ENCODE measurements around the gene PFN4.
A peak's percentile ranks its signal among the peaks of the same experiment; 100 is the strongest.

PFN4 gene

GRCh38 chr2:24123195-24123921 lies at the start of gene PFN4, which contains the start of gene FAM228B:
Gene PFN4, minus strand, starts transcription at chr2:24123334. Its CDS starts 799 bp downstream, at chr2:24122535.
Gene FAM228B, plus strand, starts transcription at chr2:24123469. Its CDS starts 893 bp downstream, at chr2:24124362.
- Mint-ChIP-seq H3K4me3 (peak within 1 kb of the TSS; percentile 88), H3K36me3 (ENCODE audit: low read depth) (peaks cover 30% of the 10 kb centered on the region), H3K4me1 (peaks cover 19% of the 10 kb centered on the region), H3K27me3 (ENCODE audit: low read depth, poor library complexity) (no peaks in the 10 kb centered on the region), H3K27ac (peak within 1 kb of the TSS; percentile 94), H3K9me3 (peaks cover 9% of the 10 kb centered on the region)
- peak; percentile 83 for DNase-seq
- no peak for TF ChIP-seq CTCF (IDR thresholded peaks at IDR 0.05)

- Mint-ChIP-seq H3K27me3 (ENCODE audit: low read depth, poor library complexity) (peaks cover 8% of the 10 kb centered on the region), H3K27ac (no peak overlapping the region), H3K9me3 (peaks cover 7% of the 10 kb centered on the region)
Observed at GRCh38 chr2:24169023-24169422, 45.9 kb upstream of the PFN4 start.

GRCh38 chr2:24164416-24164973 lies 41.4 kb upstream of the PFN4 start:
- Mint-ChIP-seq H3K9me3 (peaks cover 33% of the 10 kb centered on the region), H3K27me3 (ENCODE audit: low read depth, poor library complexity) (peaks cover 8% of the 10 kb centered on the region), H3K4me1 (peaks cover 9% of the 10 kb centered on the region), H3K4me3 (no peak overlapping the region), H3K36me3 (ENCODE audit: low read depth) (peaks cover 35% of the 10 kb centered on the region), H3K27ac (peak overlapping the region; percentile 12)
- peak; percentile 23 for TF ChIP-seq CTCF (IDR thresholded peaks at IDR 0.05)
- DNase-seq, result peak; percentile 11

More at GRCh38 chr2:24169023-24169422, 45.9 kb upstream of the PFN4 start:
- DNase-seq, result no peak
- TF ChIP-seq CTCF (IDR thresholded peaks at IDR 0.05), result no peak
- peaks cover 8% of the 10 kb centered on the region for H3K36me3 Mint-ChIP-seq (ENCODE audit: low read depth)
- no peak overlapping the region for H3K4me3 Mint-ChIP-seq
- H3K4me1 Mint-ChIP-seq, result peaks cover 9% of the 10 kb centered on the region

GRCh38 chr2:24163601-24164000 lies 40.5 kb upstream of the PFN4 start:
- no peak overlapping the region for H3K4me3 Mint-ChIP-seq
- peaks cover 1% of the 10 kb centered on the region for H3K4me1 Mint-ChIP-seq
- H3K27me3 Mint-ChIP-seq (ENCODE audit: low read depth, poor library complexity), result peaks cover 8% of the 10 kb centered on the region
- H3K36me3 Mint-ChIP-seq (ENCODE audit: low read depth), result peaks cover 44% of the 10 kb centered on the region
- no peak overlapping the region for H3K27ac Mint-ChIP-seq
- peaks cover 38% of the 10 kb centered on the region for H3K9me3 Mint-ChIP-seq
- TF ChIP-seq CTCF (IDR thresholded peaks at IDR 0.05), result no peak
- no peak for DNase-seq

- Mint-ChIP-seq H3K27me3 (ENCODE audit: low read depth, poor library complexity) (peaks cover 8% of the 10 kb centered on the region), H3K27ac (no peak overlapping the region), H3K4me3 (no peak overlapping the region), H3K36me3 (ENCODE audit: low read depth) (peaks cover 48% of the 10 kb centered on the region), H3K4me1 (no peaks in the 10 kb centered on the region), H3K9me3 (peaks cover 42% of the 10 kb centered on the region)
- no peak for TF ChIP-seq CTCF (IDR thresholded peaks at IDR 0.05)
- DNase-seq, result no peak
Observed at GRCh38 chr2:24163186-24163585, 40.1 kb upstream of the PFN4 start.
